Fibroblast of mammary gland (primary cell): ENCODE results near the gene PRRT2.

Experiments used
- DNase-seq: peaks from one replicate; pipeline ENCODE4 v3.0.0-alpha.2; 2010; ENCODE audit warnings: low read depth
- H3K4me3 ChIP-seq: 2 replicates; pipeline ENCODE4 v1.5.1; 2011; ENCODE audit warnings: low read depth, mild to moderate bottlenecking, low read length, moderate library complexity; ENCODE audit not compliant: control insufficient read depth
- CTCF ChIP-seq: conservative IDR thresholded peaks from 2 replicates; pipeline ENCODE4 v1.5.1; 2011; ENCODE audit warnings: low read depth, low read length, inconsistent platforms; ENCODE audit not compliant: control insufficient read depth, insufficient read depth

The PRRT2 gene

DNA sequence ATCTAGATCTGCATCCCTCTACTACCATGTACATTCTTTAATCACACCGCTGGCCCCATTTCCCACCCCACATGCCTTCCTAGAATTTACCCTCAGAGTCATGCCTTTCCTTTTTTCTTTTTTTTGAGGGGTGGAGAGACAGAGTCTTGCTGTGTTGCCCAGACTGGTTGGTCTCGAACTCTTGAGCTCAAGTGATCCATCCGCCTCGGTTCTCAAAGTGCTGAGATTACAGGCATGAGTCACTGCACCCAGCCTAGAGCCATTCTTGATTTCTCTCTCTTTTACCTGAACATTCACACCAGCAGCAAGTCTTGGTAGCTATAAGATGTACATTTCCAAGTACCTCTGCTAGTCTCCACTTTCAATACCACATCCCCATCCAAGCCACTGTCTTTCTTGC lies 6.1 kb downstream of the PRRT2 start:
- H3K4me3 ChIP-seq, result no peak overlapping the region
- DNase-seq, result no peak
- no peak for TF ChIP-seq CTCF

GRCh38 chr16:29819506-29819905 lies 7.5 kb downstream of the PRRT2 start:
- no peak for DNase-seq
- H3K4me3 ChIP-seq, result peak overlapping the region; percentile 99
- TF ChIP-seq CTCF, result peak; percentile 24

DNA sequence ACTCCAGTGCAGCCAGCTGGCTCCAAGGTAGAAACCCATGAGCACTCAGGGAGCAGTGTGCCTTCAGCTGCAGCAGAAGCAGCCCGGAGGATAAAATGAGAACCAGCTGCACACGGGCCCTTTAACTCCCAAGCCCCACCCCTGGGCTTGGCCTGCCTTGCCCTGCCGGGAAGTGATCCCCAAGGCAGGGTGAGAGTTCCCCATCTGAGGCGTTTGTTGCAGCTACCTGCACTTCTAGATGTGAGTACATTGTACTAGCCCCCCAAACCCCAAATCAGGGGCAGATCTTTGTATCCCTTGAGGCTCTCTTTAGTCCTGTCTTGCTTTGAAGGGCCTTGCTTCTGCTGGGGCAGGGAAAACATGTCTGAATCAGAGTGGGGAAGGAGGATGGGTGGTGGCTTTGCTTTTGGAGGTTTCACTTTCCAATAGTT lies 8.3 kb downstream of the PRRT2 start, which contains the start of gene MVP:
Gene MVP (plus strand): TSS at position 192 of the 431 bp plus-strand sequence. CDS start 10,088 bp downstream, outside the sequence.
- no peak for TF ChIP-seq CTCF
- DNase-seq, result peak; percentile 77
- H3K4me3 ChIP-seq, result peak within 1 kb of the TSS; percentile 99

GRCh38 chr16:29820730-29821642 lies 9.0 kb downstream of the PRRT2 start:
- H3K4me3 ChIP-seq, result peak overlapping the region; percentile 99
- no peak for DNase-seq

GRCh38 chr16:29821643-29822115 lies 9.7 kb downstream of the PRRT2 start:
- no peak for TF ChIP-seq CTCF
- peak; percentile 87 for DNase-seq
- peak overlapping the region; percentile 99 for H3K4me3 ChIP-seq

More at GRCh38 chr16:29820730-29821642, 9.0 kb downstream of the PRRT2 start:
- no peak for TF ChIP-seq CTCF

DNA sequence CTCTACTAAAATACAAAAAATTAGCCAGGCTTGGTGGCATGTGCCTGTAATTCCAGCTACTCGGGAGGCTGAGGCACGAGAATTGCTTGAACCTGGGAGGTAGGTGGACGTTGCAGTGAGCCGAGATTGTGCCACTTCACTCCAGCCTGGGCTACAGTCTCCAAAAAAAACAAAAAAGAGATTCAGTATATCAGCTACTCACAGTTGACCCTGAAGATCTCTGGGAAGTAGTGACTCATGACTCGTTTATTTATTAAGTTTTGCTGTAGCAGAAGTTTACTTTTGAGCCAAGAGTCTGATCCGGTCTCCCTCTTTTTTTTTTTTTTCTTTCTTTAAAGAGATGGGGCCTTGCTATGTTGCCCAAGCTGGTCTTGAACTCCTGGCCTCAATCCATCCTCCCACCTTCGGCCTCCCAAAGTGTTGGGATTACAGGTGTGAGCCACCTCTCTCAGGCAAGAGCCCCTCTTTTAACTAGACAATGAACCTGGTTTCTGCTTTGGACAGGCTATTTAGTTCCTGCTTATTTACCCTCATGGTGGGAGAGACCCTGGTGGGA lies 12.7 kb downstream of the PRRT2 start:
- peak overlapping the region; percentile 3 for H3K4me3 ChIP-seq

More for the DNA sequence above, 12.7 kb downstream of the PRRT2 start:
- TF ChIP-seq CTCF, result no peak
- DNase-seq, result peak; percentile 89
